ENCODE measurements around the gene GPHN. TPM values are rescaled to one million over a fixed set of nuclear protein-coding genes. Genes with fewer than 3 reads are reported as not detected.

The GPHN gene
- 5.3 and 6.3 TPM in 2 replicates for polyA plus RNA-seq (2013)

DNA sequence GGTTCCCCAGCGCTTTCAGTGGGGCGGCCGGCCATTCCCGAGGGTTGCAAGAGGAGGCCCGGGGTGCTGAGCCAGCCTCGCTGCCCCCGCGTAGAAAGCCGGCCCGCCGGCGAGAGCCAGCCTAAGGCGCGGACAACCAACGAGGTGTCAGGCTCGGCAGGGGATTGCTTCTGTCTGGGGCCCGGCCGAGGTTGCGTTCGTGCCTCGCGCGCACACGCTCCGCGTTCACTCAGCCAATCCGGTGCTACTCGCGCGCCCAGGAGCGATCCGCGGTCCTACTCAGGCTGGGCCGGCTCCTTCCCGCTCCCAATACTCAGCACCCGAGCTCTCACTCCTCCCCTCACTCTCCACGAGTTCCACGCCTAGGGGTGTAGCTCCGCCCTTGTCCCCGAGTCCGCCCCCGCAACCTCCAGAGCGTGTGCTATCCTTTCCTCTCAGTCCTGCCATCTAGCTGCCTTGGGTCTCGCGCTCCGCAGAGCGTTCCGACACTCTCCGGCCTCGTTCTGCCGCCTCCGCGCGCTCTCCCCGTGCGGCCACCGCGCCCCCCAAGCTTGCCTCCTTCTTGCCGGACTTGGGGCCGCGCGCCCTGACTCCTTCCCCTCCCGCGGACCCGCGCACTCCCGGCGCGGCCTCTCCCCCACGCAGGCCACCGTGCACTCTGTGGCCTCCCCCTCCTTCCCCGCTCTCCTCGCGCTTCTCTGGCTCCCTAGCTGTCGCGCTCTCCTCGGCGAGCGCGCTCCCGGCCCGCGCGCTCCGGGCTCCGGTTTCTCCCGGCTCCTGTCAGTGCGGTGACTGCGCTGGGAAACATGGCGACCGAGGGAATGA is at the start of gene GPHN:
GPHN (plus strand) TSS at position 426 of the 825 bp plus-strand sequence.
- H3K27me3 ChIP-seq (ENCODE audit: insufficient read depth, low read length): no peaks in the 10 kb centered on the region
- H3K14ac ChIP-seq (ENCODE audit: low read length): peak within 1 kb of the TSS; percentile 66
- H2BK5ac ChIP-seq (ENCODE audit: low read depth, low read length, poor library complexity): peak within 1 kb of the TSS; percentile 47
- H4K8ac ChIP-seq (ENCODE audit: low read depth, low read length): peak within 1 kb of the TSS; percentile 81
- H3K23ac ChIP-seq (ENCODE audit: low read length): no peak within 1 kb of the TSS
- no peaks in the 10 kb centered on the region for H3K36me3 ChIP-seq (ENCODE audit: control insufficient read depth in 1 of 2, insufficient read depth in 2 of 2, low read length in 2 of 2)
- no CpG with 5 or more reads among the region's 91 CpGs for WGBS (ENCODE audit: extremely low coverage, insufficient coverage, insufficient read length)
- peaks cover 5 to 7% of the 10 kb centered on the region in 2 experiments for H3K4me1 ChIP-seq (ENCODE audit: control insufficient read depth in 1 of 2, insufficient read depth in 2 of 2, low read length in 2 of 2)
- peak within 1 kb of the TSS; percentile 74 for H2AFZ ChIP-seq (ENCODE audit: insufficient read depth, low read length, poor library complexity)
- no peak within 1 kb of the TSS for H2BK12ac ChIP-seq (ENCODE audit: low read length)
- H3K79me1 ChIP-seq (ENCODE audit: low read length): peaks cover 9% of the 10 kb centered on the region
- peak within 1 kb of the TSS; percentile 93 for H3K4me2 ChIP-seq (ENCODE audit: low read length)
- no peaks in the 10 kb centered on the region for H3K9me3 ChIP-seq (ENCODE audit: insufficient read depth, low read depth, low read length)
- H4K12ac ChIP-seq (ENCODE audit: low read depth, low read length): peak within 1 kb of the TSS; percentile 73
- no peaks in the 10 kb centered on the region for H3K79me2 ChIP-seq (ENCODE audit: control insufficient read depth, insufficient read depth, low read length, poor library complexity)
- H4K91ac ChIP-seq (ENCODE audit: low read depth, low read length): peak within 1 kb of the TSS; percentile 41
- no peak within 1 kb of the TSS for H2AK5ac ChIP-seq (ENCODE audit: low read length)
- H3K18ac ChIP-seq (ENCODE audit: low read length): peak within 1 kb of the TSS; percentile 66
- peak within 1 kb of the TSS; percentile 84 for H3K4me3 ChIP-seq (ENCODE audit: low read depth, low read length)
- H3K27ac ChIP-seq (ENCODE audit: low read depth, low read length): peak within 1 kb of the TSS; percentile 39
- DNase-seq: peak; percentile 96 to 98
- H2BK120ac ChIP-seq (ENCODE audit: insufficient read depth, low read length, poor library complexity): peak within 1 kb of the TSS; percentile 40
- H3K9ac ChIP-seq (ENCODE audit: low read length): peak within 1 kb of the TSS; percentile 69
- H3K4ac ChIP-seq (ENCODE audit: low read depth, low read length): no peak within 1 kb of the TSS

- no peak overlapping the region for H3K14ac ChIP-seq (ENCODE audit: low read length)
- H2BK5ac ChIP-seq (ENCODE audit: low read depth, low read length, poor library complexity): no peak overlapping the region
- H4K91ac ChIP-seq (ENCODE audit: low read depth, low read length): no peak overlapping the region
- no peaks in the 10 kb centered on the region for H3K79me2 ChIP-seq (ENCODE audit: control insufficient read depth, insufficient read depth, low read length, poor library complexity)
- H3K27ac ChIP-seq (ENCODE audit: low read depth, low read length): no peak overlapping the region
- no peak overlapping the region for H2BK12ac ChIP-seq (ENCODE audit: low read length)
- H3K27me3 ChIP-seq (ENCODE audit: insufficient read depth, low read length): no peaks in the 10 kb centered on the region
- no peak overlapping the region for H3K9ac ChIP-seq (ENCODE audit: low read length)
- H4K8ac ChIP-seq (ENCODE audit: low read depth, low read length): no peak overlapping the region
- no peaks in the 10 kb centered on the region for H3K9me3 ChIP-seq (ENCODE audit: insufficient read depth, low read depth, low read length)
- no peak overlapping the region for H3K18ac ChIP-seq (ENCODE audit: low read length)
- no peak overlapping the region for H2BK120ac ChIP-seq (ENCODE audit: insufficient read depth, low read length, poor library complexity)
- H3K4ac ChIP-seq (ENCODE audit: low read depth, low read length): no peak overlapping the region
- no peaks in the 10 kb centered on the region for H3K79me1 ChIP-seq (ENCODE audit: low read length)
- no peak overlapping the region for H4K12ac ChIP-seq (ENCODE audit: low read depth, low read length)
- DNase-seq: no peak
- H3K36me3 ChIP-seq (ENCODE audit: control insufficient read depth in 1 of 2, insufficient read depth in 2 of 2, low read length in 2 of 2): no peaks in the 10 kb centered on the region
- H2AFZ ChIP-seq (ENCODE audit: insufficient read depth, low read length, poor library complexity): no peak overlapping the region
- H3K4me2 ChIP-seq (ENCODE audit: low read length): no peak overlapping the region
- no peak overlapping the region for H3K4me3 ChIP-seq (ENCODE audit: low read depth, low read length)
- H3K23ac ChIP-seq (ENCODE audit: low read length): no peak overlapping the region
- H2AK5ac ChIP-seq (ENCODE audit: low read length): no peak overlapping the region
- H3K4me1 ChIP-seq (ENCODE audit: control insufficient read depth in 1 of 2, insufficient read depth in 2 of 2, low read length in 2 of 2): no peaks in the 10 kb centered on the region
These were observed 48.3 kb upstream of the GPHN start for GRCh38 chr14:66459603-66460002.

GRCh38 chr14:66464261-66464660 is 43.7 kb upstream of the GPHN start:
- H2BK12ac ChIP-seq (ENCODE audit: low read length): no peak overlapping the region
- no peak overlapping the region for H2BK120ac ChIP-seq (ENCODE audit: insufficient read depth, low read length, poor library complexity)
- no peak overlapping the region for H3K4me2 ChIP-seq (ENCODE audit: low read length)
- no peak overlapping the region for H3K4ac ChIP-seq (ENCODE audit: low read depth, low read length)
- no peak overlapping the region for H3K27ac ChIP-seq (ENCODE audit: low read depth, low read length)
- H4K8ac ChIP-seq (ENCODE audit: low read depth, low read length): no peak overlapping the region
- no peak overlapping the region for H2BK5ac ChIP-seq (ENCODE audit: low read depth, low read length, poor library complexity)
- H4K91ac ChIP-seq (ENCODE audit: low read depth, low read length): no peak overlapping the region
- no peaks in the 10 kb centered on the region for H3K27me3 ChIP-seq (ENCODE audit: insufficient read depth, low read length)
- H3K36me3 ChIP-seq (ENCODE audit: control insufficient read depth in 1 of 2, insufficient read depth in 2 of 2, low read length in 2 of 2): no peaks in the 10 kb centered on the region
- no peak overlapping the region for H3K14ac ChIP-seq (ENCODE audit: low read length)
- H2AFZ ChIP-seq (ENCODE audit: insufficient read depth, low read length, poor library complexity): no peak overlapping the region
- no peak overlapping the region for H2AK5ac ChIP-seq (ENCODE audit: low read length)
- no peaks in the 10 kb centered on the region for H3K4me1 ChIP-seq (ENCODE audit: control insufficient read depth in 1 of 2, insufficient read depth in 2 of 2, low read length in 2 of 2)
- H3K4me3 ChIP-seq (ENCODE audit: low read depth, low read length): no peak overlapping the region
- H3K79me2 ChIP-seq (ENCODE audit: control insufficient read depth, insufficient read depth, low read length, poor library complexity): no peaks in the 10 kb centered on the region
- H3K18ac ChIP-seq (ENCODE audit: low read length): no peak overlapping the region
- H3K23ac ChIP-seq (ENCODE audit: low read length): no peak overlapping the region
- H4K12ac ChIP-seq (ENCODE audit: low read depth, low read length): no peak overlapping the region
- H3K9ac ChIP-seq (ENCODE audit: low read length): no peak overlapping the region
- WGBS (ENCODE audit: extremely low coverage, insufficient coverage, insufficient read length): no CpG with 5 or more reads among the region's 3 CpGs
- H3K9me3 ChIP-seq (ENCODE audit: insufficient read depth, low read depth, low read length): no peaks in the 10 kb centered on the region
- DNase-seq: no peak
- H3K79me1 ChIP-seq (ENCODE audit: low read length): no peaks in the 10 kb centered on the region

- H3K23ac ChIP-seq (ENCODE audit: low read length): no peak overlapping the region
- H3K9ac ChIP-seq (ENCODE audit: low read length): no peak overlapping the region
- no peak overlapping the region for H2BK120ac ChIP-seq (ENCODE audit: insufficient read depth, low read length, poor library complexity)
- H4K12ac ChIP-seq (ENCODE audit: low read depth, low read length): no peak overlapping the region
- no peaks in the 10 kb centered on the region for H3K79me1 ChIP-seq (ENCODE audit: low read length)
- H2BK5ac ChIP-seq (ENCODE audit: low read depth, low read length, poor library complexity): no peak overlapping the region
- H3K79me2 ChIP-seq (ENCODE audit: control insufficient read depth, insufficient read depth, low read length, poor library complexity): no peaks in the 10 kb centered on the region
- no peak overlapping the region for H4K8ac ChIP-seq (ENCODE audit: low read depth, low read length)
- no peak overlapping the region for H4K91ac ChIP-seq (ENCODE audit: low read depth, low read length)
- no peak overlapping the region for H2AK5ac ChIP-seq (ENCODE audit: low read length)
- no peaks in the 10 kb centered on the region for H3K27me3 ChIP-seq (ENCODE audit: insufficient read depth, low read length)
- H3K18ac ChIP-seq (ENCODE audit: low read length): no peak overlapping the region
- DNase-seq: no peak
- no peaks in the 10 kb centered on the region for H3K36me3 ChIP-seq (ENCODE audit: control insufficient read depth in 1 of 2, insufficient read depth in 2 of 2, low read length in 2 of 2)
- no peak overlapping the region for H2AFZ ChIP-seq (ENCODE audit: insufficient read depth, low read length, poor library complexity)
- H3K4me2 ChIP-seq (ENCODE audit: low read length): no peak overlapping the region
- H3K4me1 ChIP-seq (ENCODE audit: control insufficient read depth in 1 of 2, insufficient read depth in 2 of 2, low read length in 2 of 2): no peaks in the 10 kb centered on the region
- no peak overlapping the region for H3K27ac ChIP-seq (ENCODE audit: low read depth, low read length)
- WGBS (ENCODE audit: extremely low coverage, insufficient coverage, insufficient read length): no CpG with 5 or more reads among the region's 2 CpGs
- no peaks in the 10 kb centered on the region for H3K9me3 ChIP-seq (ENCODE audit: insufficient read depth, low read depth, low read length)
- no peak overlapping the region for H3K4ac ChIP-seq (ENCODE audit: low read depth, low read length)
- no peak overlapping the region for H3K14ac ChIP-seq (ENCODE audit: low read length)
- no peak overlapping the region for H3K4me3 ChIP-seq (ENCODE audit: low read depth, low read length)
- H2BK12ac ChIP-seq (ENCODE audit: low read length): no peak overlapping the region
These were observed 39.1 kb upstream of the GPHN start for GRCh38 chr14:66468778-66469367.

Measured in trophoblast cell (in vitro differentiated cells and primary cell).